ENCODE results near the gene HSPA1L. TPM values are rescaled to one million over a fixed set of nuclear protein-coding genes. Genes with fewer than 3 reads are reported as not detected.

Gene HSPA1L
- total and polyA plus RNA-seq, 5 experiments from 2014 or later, result 0.56 to 4.0 (median 1.6) TPM

- H3K4me3 Mint-ChIP-seq, result peak overlapping the region in 2 of 10 donors; percentile 15 to 37
- ATAC-seq, result no peak
- no peaks in the 10 kb centered on the region for H3K27me3 Mint-ChIP-seq
- peaks cover 11 to 41% (median 32%) of the 10 kb centered on the region in 4 donors for H3K4me1 Mint-ChIP-seq
- H3K36me3 Mint-ChIP-seq, result peaks cover 2 to 40% (median 4%) of the 10 kb centered on the region in 3 donors
- peak overlapping the region in 5 of 10 donors; percentile 14 to 72 (median 34) for H3K27ac Mint-ChIP-seq
- no peak for DNase-seq
- POLR2A ChIA-PET, result interaction anchor here (0.6 kb wide), 1 partner anchor 1333 kb away, joined by 6 read pairs; no protein-coding TSS in a partner anchor
- no peaks in the 10 kb centered on the region for H3K9me3 Mint-ChIP-seq
Measured at GRCh38 chr6:31792090-31792374, 23.1 kb downstream of the HSPA1L start.

GRCh38 chr6:31791324-31792089 lies 23.6 kb downstream of the HSPA1L start:
- POLR2A ChIA-PET, result interaction anchor here (0.5 to 0.8 kb wide), 2 partner anchors 13 to 16 kb away, joined by 3 to 4 read pairs; partner anchors contain the start of gene LSM2
- Mint-ChIP-seq H3K27me3 (no peaks in the 10 kb centered on the region), H3K4me3 (peak overlapping the region in 2 of 10 donors; percentile 37 to 49), H3K27ac (peak overlapping the region in 9 of 10 donors; percentile 14 to 84 (median 56)), H3K36me3 (peaks cover 2 to 43% (median 4%) of the 10 kb centered on the region in 3 donors), H3K4me1 (peaks cover 11 to 36% (median 28%) of the 10 kb centered on the region in 4 donors), H3K9me3 (no peaks in the 10 kb centered on the region)
- ATAC-seq, result no peak
- DNase-seq, result peak in 2 of 10 donors; percentile 36 to 40

GRCh38 chr6:31785475-31785874 lies 29.6 kb downstream of the HSPA1L start:
- no peak for DNase-seq
- H3K4me1 Mint-ChIP-seq, result peaks cover 0 to 7% (median under 1%) of the 10 kb centered on the region in 4 donors
- POLR2A ChIA-PET, result interaction anchor here (1.6 kb wide), 1 partner anchor 10 kb away, joined by 6 read pairs; the partner anchor contains the start of gene VARS1

GRCh38 chr6:31784098-31784925 lies 30.8 kb downstream of the HSPA1L start:
- ATAC-seq (no peak), DNase-seq (no peak)
- Mint-ChIP-seq H3K27me3 (no peaks in the 10 kb centered on the region), H3K27ac (peak overlapping the region in 1 of 10 donors; percentile 40), H3K4me3 (no peak overlapping the region), H3K36me3 (peaks cover 0 to 57% (median 18%) of the 10 kb centered on the region in 3 donors), H3K9me3 (no peaks in the 10 kb centered on the region), H3K4me1 (peaks cover 0 to 3% (median under 1%) of the 10 kb centered on the region in 4 donors)
- POLR2A ChIA-PET, result interaction anchor here (0.6 to 1.6 kb wide), 4 partner anchors 9 to 125 kb away, joined by 3 to 6 read pairs (median 4); partner anchors contain the start of gene VARS1

More at GRCh38 chr6:31785475-31785874, 29.6 kb downstream of the HSPA1L start:
- H3K4me3 Mint-ChIP-seq, result no peak overlapping the region
- H3K27me3 Mint-ChIP-seq, result no peaks in the 10 kb centered on the region
- H3K27ac Mint-ChIP-seq, result no peak overlapping the region
- no peak for ATAC-seq
- H3K9me3 Mint-ChIP-seq, result no peaks in the 10 kb centered on the region
- H3K36me3 Mint-ChIP-seq, result peaks cover under 1 to 55% (median 14%) of the 10 kb centered on the region in 3 donors

- POLR2A ChIA-PET, result interaction anchor here (0.6 kb wide), 1 partner anchor 11 kb away, joined by 4 read pairs; no protein-coding TSS in a partner anchor
- H3K4me3 Mint-ChIP-seq, result no peak overlapping the region
- ATAC-seq, result no peak
- H3K36me3 Mint-ChIP-seq, result peaks cover 0 to 55% (median 21%) of the 10 kb centered on the region in 3 donors
- peaks cover 3 to 8% (median 7%) of the 10 kb centered on the region in 4 donors for H3K4me1 Mint-ChIP-seq
- no peak for DNase-seq
- H3K27me3 Mint-ChIP-seq, result no peaks in the 10 kb centered on the region
- H3K27ac Mint-ChIP-seq, result no peak overlapping the region
- no peaks in the 10 kb centered on the region for H3K9me3 Mint-ChIP-seq
Measured at GRCh38 chr6:31782126-31782855, 32.8 kb downstream of the HSPA1L start.

GRCh38 chr6:31781244-31782125 lies 33.6 kb downstream of the HSPA1L start:
- Mint-ChIP-seq H3K36me3 (peaks cover 0 to 51% (median 21%) of the 10 kb centered on the region in 3 donors), H3K9me3 (no peaks in the 10 kb centered on the region), H3K4me1 (peaks cover 4 to 16% (median 15%) of the 10 kb centered on the region in 4 donors), H3K27me3 (peaks cover 0 to under 1% (median 0%) of the 10 kb centered on the region in 5 donors), H3K4me3 (no peak overlapping the region), H3K27ac (peak overlapping the region in 1 of 10 donors; percentile 14)
- ATAC-seq (no peak), DNase-seq (no peak)
- POLR2A ChIA-PET, result interaction anchor here (0.6 to 0.7 kb wide), 2 partner anchors 10 to 12 kb away, joined by 4 read pairs; no protein-coding TSS in a partner anchor

GRCh38 chr6:31780507-31781243 lies 34.4 kb downstream of the HSPA1L start:
- POLR2A ChIA-PET, result interaction anchor here (0.7 kb wide), 1 partner anchor 9 kb away, joined by 4 read pairs; no protein-coding TSS in a partner anchor
- H3K4me3 Mint-ChIP-seq, result no peak overlapping the region
- no peak overlapping the region for H3K27ac Mint-ChIP-seq
- H3K4me1 Mint-ChIP-seq, result peaks cover 6 to 22% (median 19%) of the 10 kb centered on the region in 4 donors
- DNase-seq, result no peak
- H3K27me3 Mint-ChIP-seq, result peaks cover 0 to 8% (median 0%) of the 10 kb centered on the region in 5 donors
- no peak for ATAC-seq
- H3K36me3 Mint-ChIP-seq, result peaks cover 0 to 49% (median 21%) of the 10 kb centered on the region in 3 donors
- no peaks in the 10 kb centered on the region for H3K9me3 Mint-ChIP-seq

- no peaks in the 10 kb centered on the region for H3K9me3 Mint-ChIP-seq
- H3K36me3 Mint-ChIP-seq, result peaks cover 0 to 49% (median 21%) of the 10 kb centered on the region in 3 donors
- H3K27ac Mint-ChIP-seq, result no peak overlapping the region
- H3K4me1 Mint-ChIP-seq, result peaks cover 9 to 27% (median 23%) of the 10 kb centered on the region in 4 donors
- DNase-seq (no peak), ATAC-seq (no peak)
- H3K27me3 Mint-ChIP-seq, result peaks cover 0 to 13% (median 0%) of the 10 kb centered on the region in 5 donors
- no peak overlapping the region for H3K4me3 Mint-ChIP-seq
- POLR2A ChIA-PET, result no interaction called here
Measured at GRCh38 chr6:31779908-31780307, 35.2 kb downstream of the HSPA1L start.

GRCh38 chr6:31778999-31779885 lies 35.8 kb downstream of the HSPA1L start:
- DNase-seq, result no peak
- POLR2A ChIA-PET, result no interaction called here
- peaks cover 0 to 42% (median 16%) of the 10 kb centered on the region in 3 donors for H3K36me3 Mint-ChIP-seq
- ATAC-seq, result no peak
- peaks cover 0 to 13% (median 0%) of the 10 kb centered on the region in 5 donors for H3K27me3 Mint-ChIP-seq
- peaks cover 9 to 27% (median 24%) of the 10 kb centered on the region in 4 donors for H3K4me1 Mint-ChIP-seq
- H3K27ac Mint-ChIP-seq, result no peak overlapping the region
- no peak overlapping the region for H3K4me3 Mint-ChIP-seq
- no peaks in the 10 kb centered on the region for H3K9me3 Mint-ChIP-seq

- ATAC-seq (no peak), DNase-seq (no peak)
- H3K36me3 Mint-ChIP-seq, result peaks cover 0 to 38% (median 16%) of the 10 kb centered on the region in 3 donors
- no peak overlapping the region for H3K4me3 Mint-ChIP-seq
- peaks cover 9 to 29% (median 25%) of the 10 kb centered on the region in 4 donors for H3K4me1 Mint-ChIP-seq
- POLR2A ChIA-PET, result no interaction called here
- no peak overlapping the region for H3K27ac Mint-ChIP-seq
- peaks cover 0 to 13% (median 0%) of the 10 kb centered on the region in 5 donors for H3K27me3 Mint-ChIP-seq
- H3K9me3 Mint-ChIP-seq, result no peaks in the 10 kb centered on the region
Measured at GRCh38 chr6:31778193-31778592, 36.9 kb downstream of the HSPA1L start.
